ENCODE results near the gene ADGRL2. TPM values are rescaled to one million over a fixed set of nuclear protein-coding genes. Genes with fewer than 3 reads are reported as not detected.
"Not testable (repeated sequence)": the region's sequence is repeated elsewhere in the genome, so short reads cannot be mapped to it uniquely, and the experiment has no call there.

The ADGRL2 gene
- polyA plus RNA-seq, 3 donors = not detected

DNA sequence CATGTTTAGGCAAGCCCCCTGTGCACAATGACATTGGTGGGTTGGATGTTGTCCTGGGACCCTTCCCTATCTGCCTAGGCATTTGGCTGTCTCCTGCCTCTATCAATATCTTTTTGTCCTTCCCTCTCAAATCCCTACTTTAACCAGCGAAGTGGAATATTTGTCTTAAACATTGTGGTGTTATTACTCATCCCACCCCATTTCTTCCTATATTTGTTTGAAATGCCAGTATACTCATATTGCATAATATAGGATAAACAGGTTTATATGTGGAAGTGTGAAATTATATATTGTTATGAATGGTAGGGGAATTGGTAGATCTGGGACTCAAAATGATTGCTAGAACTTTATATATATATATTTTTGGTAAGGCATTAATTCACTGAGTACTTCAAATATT lies 80.0 kb downstream of the ADGRL2 start:
- Histone ChIP-seq H4K20me1 (ENCODE audit: insufficient read depth, low read length) (no peaks in the 10 kb centered on the region), H3K4me3 (replicated peaks in 1 of 3; ENCODE audit: low read depth in 2 of 3, low read length in 3 of 3) (no peak overlapping the region), H3K79me2 (ENCODE audit: insufficient read depth, low read length) (no peaks in the 10 kb centered on the region), H3K27ac (ENCODE audit: low read depth in 1 of 2, low read length in 2 of 2) (no peak overlapping the region), H3K9ac (ENCODE audit: insufficient read depth, low read length, poor library complexity, severe bottlenecking) (no peak overlapping the region), H3K36me3 (replicated peaks in 1 of 2; ENCODE audit: control insufficient read depth in 1 of 2, insufficient read depth in 2 of 2, low read length in 2 of 2) (no peaks in the 10 kb centered on the region), H3K4me1 (ENCODE audit: control insufficient read depth in 1 of 2, insufficient read depth in 2 of 2, low read length in 2 of 2) (no peaks in the 10 kb centered on the region), H3K9me3 (replicated peaks in 1 of 2; ENCODE audit: control insufficient read depth in 1 of 2, insufficient read depth in 1 of 2, low read length in 2 of 2) (no peaks in the 10 kb centered on the region), H2AFZ (ENCODE audit: insufficient read depth, low read depth, low read length, poor library complexity, severe bottlenecking) (no peak overlapping the region), H3K27me3 (ENCODE audit: control insufficient read depth in 2 of 2, insufficient read depth in 2 of 2, low read length in 2 of 2) (no peaks in the 10 kb centered on the region), H3K4me2 (replicated peaks; ENCODE audit: extremely low read depth, low read length, poor library complexity, severe bottlenecking) (no peak overlapping the region)
- H3K9me3 Mint-ChIP-seq = peaks cover 0 to 7% (median 0%) of the 10 kb centered on the region in 7 donors
- H3K27me3 Mint-ChIP-seq (ENCODE audit: low read depth in 3 of 3) = no peaks in the 10 kb centered on the region
- no peak overlapping the region for H3K27ac Mint-ChIP-seq
- no peaks in the 10 kb centered on the region for H3K4me1 Mint-ChIP-seq
- DNase-seq = no peak
- H3K4me3 Mint-ChIP-seq = no peak overlapping the region
- intact Hi-C loops (cut with micrococcal nuclease) = no loop called here
- TF ChIP-seq, protein P1, sequence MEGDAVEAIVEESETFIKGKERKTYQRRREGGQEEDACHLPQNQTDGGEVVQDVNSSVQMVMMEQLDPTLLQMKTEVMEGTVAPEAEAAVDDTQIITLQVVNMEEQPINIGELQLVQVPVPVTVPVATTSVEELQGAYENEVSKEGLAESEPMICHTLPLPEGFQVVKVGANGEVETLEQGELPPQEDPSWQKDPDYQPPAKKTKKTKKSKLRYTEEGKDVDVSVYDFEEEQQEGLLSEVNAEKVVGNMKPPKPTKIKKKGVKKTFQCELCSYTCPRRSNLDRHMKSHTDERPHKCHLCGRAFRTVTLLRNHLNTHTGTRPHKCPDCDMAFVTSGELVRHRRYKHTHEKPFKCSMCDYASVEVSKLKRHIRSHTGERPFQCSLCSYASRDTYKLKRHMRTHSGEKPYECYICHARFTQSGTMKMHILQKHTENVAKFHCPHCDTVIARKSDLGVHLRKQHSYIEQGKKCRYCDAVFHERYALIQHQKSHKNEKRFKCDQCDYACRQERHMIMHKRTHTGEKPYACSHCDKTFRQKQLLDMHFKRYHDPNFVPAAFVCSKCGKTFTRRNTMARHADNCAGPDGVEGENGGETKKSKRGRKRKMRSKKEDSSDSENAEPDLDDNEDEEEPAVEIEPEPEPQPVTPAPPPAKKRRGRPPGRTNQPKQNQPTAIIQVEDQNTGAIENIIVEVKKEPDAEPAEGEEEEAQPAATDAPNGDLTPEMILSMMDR (IDR thresholded peaks at IDR 0.05) = no peak
- WGBS (ENCODE audit: insufficient coverage) = no CpG with 5 or more reads among the region's 1 CpG
- no peaks in the 10 kb centered on the region for H3K36me3 Mint-ChIP-seq

DNA sequence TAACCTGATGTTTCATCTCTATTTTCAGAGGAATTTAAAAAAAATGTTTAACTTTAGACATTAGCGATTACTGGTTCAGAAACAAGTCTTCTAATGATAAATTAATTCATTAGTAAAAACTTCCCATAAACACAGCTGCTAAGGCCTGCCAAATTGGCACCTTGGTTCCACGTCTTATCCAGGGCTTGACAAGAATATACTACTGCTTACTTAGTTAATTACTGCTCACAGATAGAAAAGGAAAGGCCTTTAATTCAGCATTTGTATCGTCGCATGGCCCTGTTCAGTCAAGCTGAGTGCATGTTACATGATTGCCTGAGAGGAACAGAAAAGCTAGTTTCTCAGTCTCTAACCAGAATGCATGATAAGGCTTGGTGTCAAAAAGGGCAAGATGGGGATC lies 84.6 kb downstream of the ADGRL2 start:
- H3K27ac ChIP-seq (ENCODE audit: low read depth in 1 of 2, low read length in 2 of 2) = no peak overlapping the region
- H3K79me2 ChIP-seq (ENCODE audit: insufficient read depth, low read length) = no peaks in the 10 kb centered on the region
- H3K4me1 ChIP-seq (ENCODE audit: control insufficient read depth in 1 of 2, insufficient read depth in 2 of 2, low read length in 2 of 2) = no peaks in the 10 kb centered on the region
- no peak overlapping the region for H3K4me3 ChIP-seq (replicated peaks in 1 of 3; ENCODE audit: low read depth in 2 of 3, low read length in 3 of 3)
- no peak overlapping the region for H3K4me3 Mint-ChIP-seq
- no peak for DNase-seq
- H3K27me3 ChIP-seq (ENCODE audit: control insufficient read depth in 2 of 2, insufficient read depth in 2 of 2, low read length in 2 of 2) = no peaks in the 10 kb centered on the region
- H4K20me1 ChIP-seq (ENCODE audit: insufficient read depth, low read length) = no peaks in the 10 kb centered on the region
- peaks cover 0 to 10% (median 4%) of the 10 kb centered on the region in 7 donors for H3K9me3 Mint-ChIP-seq
- TF ChIP-seq, protein P1 (IDR thresholded peaks at IDR 0.05) = no peak
- H3K9me3 ChIP-seq (replicated peaks in 1 of 2; ENCODE audit: control insufficient read depth in 1 of 2, insufficient read depth in 1 of 2, low read length in 2 of 2) = no peaks in the 10 kb centered on the region
- intact Hi-C loops (cut with micrococcal nuclease) = no loop called here
- H3K27ac Mint-ChIP-seq = no peak overlapping the region
- 92% methylated on average over 3 of the region's 4 CpGs for WGBS (ENCODE audit: insufficient coverage)
- H3K36me3 ChIP-seq (replicated peaks in 1 of 2; ENCODE audit: control insufficient read depth in 1 of 2, insufficient read depth in 2 of 2, low read length in 2 of 2) = no peaks in the 10 kb centered on the region
- H3K27me3 Mint-ChIP-seq (ENCODE audit: low read depth in 3 of 3) = no peaks in the 10 kb centered on the region
- no peak overlapping the region for H3K4me2 ChIP-seq (replicated peaks; ENCODE audit: extremely low read depth, low read length, poor library complexity, severe bottlenecking)
- H2AFZ ChIP-seq (ENCODE audit: insufficient read depth, low read depth, low read length, poor library complexity, severe bottlenecking) = no peak overlapping the region
- H3K4me1 Mint-ChIP-seq = no peaks in the 10 kb centered on the region
- H3K36me3 Mint-ChIP-seq = no peaks in the 10 kb centered on the region
- H3K9ac ChIP-seq (ENCODE audit: insufficient read depth, low read length, poor library complexity, severe bottlenecking) = no peak overlapping the region

DNA sequence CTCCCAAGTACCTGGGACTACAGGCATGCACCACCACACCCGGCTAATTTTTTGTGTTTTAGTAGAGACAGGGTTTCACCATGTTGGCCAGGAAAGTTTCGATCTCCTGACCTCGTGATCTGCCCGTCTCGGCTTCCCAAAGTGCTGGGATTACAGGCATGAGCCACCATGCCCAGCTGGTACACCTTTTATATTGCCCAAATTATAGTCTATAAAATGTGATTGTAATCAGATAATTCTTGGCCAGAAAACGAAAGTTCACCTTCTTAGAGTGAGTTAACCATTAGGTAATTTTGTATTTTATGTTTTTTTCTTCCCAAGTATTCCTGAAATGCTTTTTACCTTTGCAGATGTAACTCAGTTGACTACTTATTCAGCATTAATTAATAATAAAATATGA lies 85.6 kb downstream of the ADGRL2 start:
- H3K9ac ChIP-seq (ENCODE audit: insufficient read depth, low read length, poor library complexity, severe bottlenecking); H3K4me3 ChIP-seq (replicated peaks in 1 of 3; ENCODE audit: low read depth in 2 of 3, low read length in 3 of 3); H2AFZ ChIP-seq (ENCODE audit: insufficient read depth, low read depth, low read length, poor library complexity, severe bottlenecking); H3K4me1 Mint-ChIP-seq; H3K27me3 Mint-ChIP-seq (ENCODE audit: low read depth in 3 of 3); H3K27ac Mint-ChIP-seq; H3K27ac ChIP-seq (ENCODE audit: low read depth in 1 of 2, low read length in 2 of 2); H3K4me3 Mint-ChIP-seq; H3K9me3 Mint-ChIP-seq; intact Hi-C loops (cut with micrococcal nuclease); DNase-seq; H3K9me3 ChIP-seq (replicated peaks in 1 of 2; ENCODE audit: control insufficient read depth in 1 of 2, insufficient read depth in 1 of 2, low read length in 2 of 2); H4K20me1 ChIP-seq (ENCODE audit: insufficient read depth, low read length); H3K4me1 ChIP-seq (ENCODE audit: control insufficient read depth in 1 of 2, insufficient read depth in 2 of 2, low read length in 2 of 2); H3K27me3 ChIP-seq (ENCODE audit: control insufficient read depth in 2 of 2, insufficient read depth in 2 of 2, low read length in 2 of 2); H3K36me3 ChIP-seq (replicated peaks in 1 of 2; ENCODE audit: control insufficient read depth in 1 of 2, insufficient read depth in 2 of 2, low read length in 2 of 2); H3K79me2 ChIP-seq (ENCODE audit: insufficient read depth, low read length); H3K4me2 ChIP-seq (replicated peaks; ENCODE audit: extremely low read depth, low read length, poor library complexity, severe bottlenecking); H3K36me3 Mint-ChIP-seq: not testable (repeated sequence)
- no CpG with 5 or more reads among the region's 6 CpGs for WGBS (ENCODE audit: insufficient coverage)

All from CD14-positive monocyte (primary cell).